Measurements from ENCODE around the gene KIZ. TPM values are rescaled to one million over a fixed set of nuclear protein-coding genes. Genes with fewer than 3 reads are reported as not detected.
A peak's percentile ranks its signal among the peaks of the same experiment; 100 is the strongest.

Gene KIZ
- total and polyA plus RNA-seq, 7 experiments from 2014 or later = 15.6 to 49.6 (median 32.5) TPM

DNA sequence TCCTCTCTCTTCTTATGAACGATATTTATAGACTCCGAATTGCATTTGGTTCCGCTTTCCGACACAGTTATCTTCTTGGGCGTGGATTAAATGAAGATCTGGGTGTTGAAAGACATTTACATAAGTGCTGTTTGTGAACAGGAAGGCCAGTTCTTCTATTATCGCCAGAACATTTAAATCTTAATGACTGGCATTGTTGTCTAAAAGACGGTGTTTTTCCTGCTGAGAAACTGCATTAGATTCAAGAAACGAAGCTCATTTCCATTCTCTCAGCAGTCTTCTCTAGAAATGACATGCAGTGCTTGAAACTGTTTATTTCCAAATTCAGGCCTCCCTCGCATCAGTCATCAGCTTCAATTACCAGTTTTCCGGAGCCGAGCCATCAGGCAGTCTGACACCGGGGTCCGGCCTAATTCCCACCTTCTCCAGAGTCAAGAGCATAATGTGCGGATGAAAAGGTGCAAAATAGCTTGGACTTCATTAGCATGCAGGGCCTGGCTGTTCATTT lies 35.7 kb upstream of the KIZ start:
- POLR2A ChIA-PET = no interaction called here
- intact Hi-C loops (cut with micrococcal nuclease) = no loop called here
- peaks cover 0 to 2% (median 0%) of the 10 kb centered on the region in 7 donors for H3K4me1 Mint-ChIP-seq
- Histone ChIP-seq H3K27ac (ENCODE audit: low read depth, low read length) (no peak overlapping the region), H3K36me3 (ENCODE audit: control insufficient read depth in 2 of 3, insufficient read depth in 3 of 3, low read length in 3 of 3) (no peaks in the 10 kb centered on the region), H3K4me1 (ENCODE audit: control insufficient read depth in 2 of 2, insufficient read depth in 2 of 2, low read length in 2 of 2) (no peaks in the 10 kb centered on the region), H3K9me3 (ENCODE audit: control insufficient read depth in 2 of 3, low read length in 3 of 3) (no peaks in the 10 kb centered on the region), H3K27me3 (ENCODE audit: control insufficient read depth in 2 of 2, insufficient read depth in 2 of 2, low read length in 2 of 2) (peaks cover 4 to 26% of the 10 kb centered on the region in 2 donors), H3K4me3 (ENCODE audit: low read length) (no peak overlapping the region)
- H3K9me3 Mint-ChIP-seq = peaks cover 0 to 4% (median 0%) of the 10 kb centered on the region in 11 donors
- ATAC-seq = no peak
- H3K36me3 Mint-ChIP-seq = no peaks in the 10 kb centered on the region
- CTCF ChIA-PET = no interaction called here
- H3K27me3 Mint-ChIP-seq = peaks cover 70 to 83% (median 76%) of the 10 kb centered on the region in 5 donors
- no peak overlapping the region for H3K27ac Mint-ChIP-seq
- no peak overlapping the region for H3K4me3 Mint-ChIP-seq
- DNase-seq = no peak

DNA sequence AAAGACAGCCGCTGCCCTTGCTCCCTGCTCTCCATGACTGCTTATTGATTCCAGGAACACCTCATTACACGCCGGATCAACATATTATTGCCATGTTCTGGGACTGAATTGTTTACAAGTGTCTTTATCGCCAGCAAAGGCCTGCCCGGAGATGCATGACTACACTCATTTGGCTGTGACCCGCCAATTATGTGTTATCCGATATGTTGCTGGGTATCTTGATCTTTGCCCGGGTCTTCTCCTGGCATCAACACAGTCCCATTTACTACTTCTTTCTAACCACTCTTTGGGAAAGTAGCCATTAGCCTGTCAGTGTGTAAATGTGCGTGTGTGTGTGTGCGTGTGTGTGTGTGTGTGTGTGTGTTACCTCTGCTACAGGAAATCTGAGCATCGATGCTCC lies 35.2 kb upstream of the KIZ start:
- no peak for ATAC-seq
- intact Hi-C loops (cut with micrococcal nuclease) = no loop called here
- H3K36me3 ChIP-seq (ENCODE audit: control insufficient read depth in 2 of 3, insufficient read depth in 3 of 3, low read length in 3 of 3) = no peaks in the 10 kb centered on the region
- no peaks in the 10 kb centered on the region for H3K9me3 ChIP-seq (ENCODE audit: control insufficient read depth in 2 of 3, low read length in 3 of 3)
- CTCF ChIA-PET = no interaction called here
- H3K4me3 ChIP-seq (ENCODE audit: low read length) = no peak overlapping the region
- Mint-ChIP-seq H3K9me3 (peaks cover 0 to 4% (median 0%) of the 10 kb centered on the region in 11 donors), H3K27me3 (peaks cover 65 to 88% (median 81%) of the 10 kb centered on the region in 5 donors), H3K4me1 (peaks cover 0 to 2% (median 0%) of the 10 kb centered on the region in 7 donors), H3K36me3 (no peaks in the 10 kb centered on the region), H3K27ac (no peak overlapping the region), H3K4me3 (no peak overlapping the region)
- no peak for DNase-seq
- H3K4me1 ChIP-seq (ENCODE audit: control insufficient read depth in 2 of 2, insufficient read depth in 2 of 2, low read length in 2 of 2) = no peaks in the 10 kb centered on the region
- H3K27ac ChIP-seq (ENCODE audit: low read depth, low read length) = no peak overlapping the region
- peaks cover 4 to 26% of the 10 kb centered on the region in 2 donors for H3K27me3 ChIP-seq (ENCODE audit: control insufficient read depth in 2 of 2, insufficient read depth in 2 of 2, low read length in 2 of 2)
- POLR2A ChIA-PET = no interaction called here

DNA sequence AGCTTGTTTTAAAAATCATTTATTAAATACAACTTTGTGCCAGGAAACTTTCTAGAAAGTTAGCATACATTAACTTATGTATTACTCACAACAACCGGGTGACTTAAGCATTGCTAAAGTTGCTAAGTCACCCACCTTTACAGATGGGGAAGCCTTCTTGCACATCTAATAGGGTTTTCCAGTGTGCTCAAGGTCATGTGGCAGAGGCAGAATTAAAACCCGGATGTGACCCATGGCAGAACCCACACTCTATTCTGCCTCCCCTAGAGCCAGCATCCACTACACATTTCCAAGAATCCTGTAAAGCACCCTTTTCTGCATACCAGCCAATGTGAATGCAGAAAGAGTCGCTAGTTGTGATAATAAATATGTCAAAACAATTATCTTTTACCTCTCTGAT lies 33.1 kb upstream of the KIZ start:
- peaks cover 4 to 37% of the 10 kb centered on the region in 2 donors for H3K27me3 ChIP-seq (ENCODE audit: control insufficient read depth in 2 of 2, insufficient read depth in 2 of 2, low read length in 2 of 2)
- peaks cover 0 to 3% (median 0%) of the 10 kb centered on the region in 11 donors for H3K9me3 Mint-ChIP-seq
- no peaks in the 10 kb centered on the region for H3K9me3 ChIP-seq (ENCODE audit: control insufficient read depth in 2 of 3, low read length in 3 of 3)
- intact Hi-C loops (cut with micrococcal nuclease) = no loop called here
- H3K27me3 Mint-ChIP-seq = peaks cover 82 to 99% (median 90%) of the 10 kb centered on the region in 5 donors
- no peaks in the 10 kb centered on the region for H3K36me3 Mint-ChIP-seq
- H3K27ac Mint-ChIP-seq = no peak overlapping the region
- POLR2A ChIA-PET = no interaction called here
- H3K4me3 ChIP-seq (ENCODE audit: low read length) = no peak overlapping the region
- H3K4me1 Mint-ChIP-seq = peaks cover 0 to 2% (median 0%) of the 10 kb centered on the region in 7 donors
- no peak overlapping the region for H3K27ac ChIP-seq (ENCODE audit: low read depth, low read length)
- H3K4me3 Mint-ChIP-seq = no peak overlapping the region
- no peak for DNase-seq
- no peaks in the 10 kb centered on the region for H3K36me3 ChIP-seq (ENCODE audit: control insufficient read depth in 2 of 3, insufficient read depth in 3 of 3, low read length in 3 of 3)
- no peaks in the 10 kb centered on the region for H3K4me1 ChIP-seq (ENCODE audit: control insufficient read depth in 2 of 2, insufficient read depth in 2 of 2, low read length in 2 of 2)
- ATAC-seq = no peak
- CTCF ChIA-PET = no interaction called here

DNA sequence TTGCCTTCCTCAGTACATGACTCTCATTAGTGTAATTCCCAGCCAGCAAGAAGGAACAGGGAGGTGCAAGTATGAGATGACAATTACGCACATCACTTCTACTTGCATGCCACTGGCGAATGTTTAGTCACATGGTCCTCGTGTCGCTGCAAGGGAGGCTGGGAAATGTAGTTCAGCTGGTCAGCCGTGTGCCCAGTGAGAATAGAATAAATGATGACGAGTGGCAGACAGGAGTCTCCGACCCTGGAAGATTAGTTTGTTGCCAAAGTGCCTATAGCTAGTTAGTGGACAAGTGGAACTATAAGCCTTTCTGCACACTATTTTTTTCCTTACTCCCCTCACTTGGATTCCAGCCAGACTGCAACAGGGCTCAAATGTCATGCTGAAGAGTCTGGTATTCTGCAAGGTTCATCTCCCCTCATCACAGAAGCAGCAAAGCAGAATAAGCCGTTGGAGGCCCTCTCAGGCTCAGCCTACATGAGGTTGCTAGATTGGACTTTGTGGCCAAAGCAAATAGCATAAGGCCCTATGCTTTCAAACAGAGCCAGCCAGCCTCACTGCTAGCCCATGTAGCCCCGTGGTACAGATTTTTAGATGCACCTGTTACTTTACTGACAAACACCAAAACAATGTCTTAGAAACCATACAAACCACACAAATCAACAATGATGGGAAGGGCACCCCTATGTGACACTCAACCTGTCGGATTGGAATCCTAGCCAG lies 29.4 kb upstream of the KIZ start:
- Histone ChIP-seq H3K27ac (ENCODE audit: low read depth, low read length) (no peak overlapping the region), H3K36me3 (ENCODE audit: control insufficient read depth in 2 of 3, insufficient read depth in 3 of 3, low read length in 3 of 3) (no peaks in the 10 kb centered on the region), H3K4me3 (ENCODE audit: low read length) (no peak overlapping the region), H3K27me3 (ENCODE audit: control insufficient read depth in 2 of 2, insufficient read depth in 2 of 2, low read length in 2 of 2) (peaks cover 4 to 54% of the 10 kb centered on the region in 2 donors), H3K4me1 (ENCODE audit: control insufficient read depth in 2 of 2, insufficient read depth in 2 of 2, low read length in 2 of 2) (peaks cover 5 to 18% of the 10 kb centered on the region in 2 donors), H3K9me3 (ENCODE audit: control insufficient read depth in 2 of 3, low read length in 3 of 3) (no peaks in the 10 kb centered on the region)
- Mint-ChIP-seq H3K27ac (no peak overlapping the region), H3K4me1 (peaks cover 6 to 25% (median 23%) of the 10 kb centered on the region in 7 donors), H3K27me3 (peaks cover 75 to 93% (median 89%) of the 10 kb centered on the region in 5 donors), H3K4me3 (no peak overlapping the region), H3K9me3 (peaks cover 0 to 7% (median 0%) of the 10 kb centered on the region in 11 donors), H3K36me3 (peaks cover 0 to 4% (median 0%) of the 10 kb centered on the region in 5 donors)
- ATAC-seq (peak; percentile 63), DNase-seq (no peak)
- intact Hi-C loops (cut with micrococcal nuclease) = no loop called here
- ChIA-PET CTCF (interaction anchor here (0.6 kb wide), 1 partner anchor 441 kb away, joined by 3 read pairs; no protein-coding TSS in a partner anchor), POLR2A (no interaction called here)

DNA sequence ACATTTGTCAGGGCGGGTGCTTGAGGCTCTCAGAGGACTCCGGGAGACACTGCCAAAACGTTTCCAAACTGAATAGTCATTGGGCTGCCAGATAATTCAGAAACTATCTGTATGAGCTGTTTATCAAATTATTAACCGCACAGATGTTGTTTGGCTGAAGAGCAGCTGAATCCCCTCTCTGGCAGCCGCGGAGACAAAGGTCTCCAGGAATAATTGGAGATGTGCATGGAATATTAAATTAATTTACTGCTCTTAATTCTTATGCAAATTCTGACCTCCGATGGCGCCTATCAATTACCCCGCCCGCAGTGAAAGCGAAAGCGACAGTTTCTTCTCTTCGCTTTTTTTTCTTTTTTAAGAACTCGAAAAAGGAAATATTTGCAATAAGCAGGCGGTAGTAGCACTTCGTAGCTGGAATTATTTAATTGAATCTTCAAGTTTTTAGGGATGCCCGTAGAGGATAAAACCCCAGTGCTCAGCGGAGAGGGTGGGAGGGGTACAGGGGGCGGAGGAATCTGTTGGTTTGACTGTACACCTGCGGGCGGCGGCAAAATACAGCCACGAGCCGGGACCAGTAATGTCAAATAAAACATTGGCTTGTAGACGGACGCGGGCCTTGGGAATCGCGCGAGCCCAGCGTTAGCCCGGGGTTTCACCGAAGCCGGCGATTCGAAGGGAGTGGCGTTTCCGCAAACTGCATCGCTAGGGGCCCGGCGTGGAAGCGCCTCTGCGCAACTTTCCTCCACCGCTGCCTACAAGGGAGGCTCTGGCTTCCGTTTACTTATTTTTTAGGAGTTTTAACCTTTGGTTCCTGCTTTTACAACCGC lies 25.9 kb upstream of the KIZ start:
- no peak overlapping the region for H3K27ac ChIP-seq (ENCODE audit: low read depth, low read length)
- Mint-ChIP-seq H3K9me3 (peaks cover 0 to 7% (median 0%) of the 10 kb centered on the region in 11 donors), H3K27ac (peak overlapping the region in 5 of 9 donors; percentile 18 to 90 (median 38)), H3K27me3 (peaks cover 76 to 93% (median 90%) of the 10 kb centered on the region in 5 donors), H3K4me1 (peaks cover 16 to 50% (median 45%) of the 10 kb centered on the region in 7 donors), H3K4me3 (peak overlapping the region; percentile 78 to 91 (median 84)), H3K36me3 (peaks cover 0 to 6% (median 0%) of the 10 kb centered on the region in 5 donors)
- peak overlapping the region; percentile 51 for H3K4me3 ChIP-seq (ENCODE audit: low read length)
- intact Hi-C loops (cut with micrococcal nuclease) = loop anchor here (1.0 to 5.0 kb wide), 11 partner anchors 25 to 1048 kb away; partner anchors contain the start of genes XRN2 (in 2 of the 2), CFAP61 (in 1 of the 2), CRNKL1 (in 1 of the 2) and KIZ (in 1 of the 2)
- ATAC-seq (peak; percentile 64), DNase-seq (peak in 5 of 9 donors; percentile 32 to 54 (median 40))
- peaks cover 18 to 59% of the 10 kb centered on the region in 2 donors for H3K27me3 ChIP-seq (ENCODE audit: control insufficient read depth in 2 of 2, insufficient read depth in 2 of 2, low read length in 2 of 2)
- ChIA-PET POLR2A (interaction anchor here (1.0 to 1.5 kb wide), 2 partner anchors 23 to 26 kb away, joined by 3 to 6 read pairs; partner anchors contain the start of gene KIZ), CTCF (no interaction called here)
- no peaks in the 10 kb centered on the region for H3K36me3 ChIP-seq (ENCODE audit: control insufficient read depth in 2 of 3, insufficient read depth in 3 of 3, low read length in 3 of 3)
- H3K4me1 ChIP-seq (ENCODE audit: control insufficient read depth in 2 of 2, insufficient read depth in 2 of 2, low read length in 2 of 2) = peaks cover 20 to 34% of the 10 kb centered on the region in 2 donors
- H3K9me3 ChIP-seq (ENCODE audit: control insufficient read depth in 2 of 3, low read length in 3 of 3) = no peaks in the 10 kb centered on the region
